ENCODE measurements around the gene CMTM6.
"Not testable (repeated sequence)": the region's sequence is repeated elsewhere in the genome, so short reads cannot be mapped to it uniquely, and the experiment has no call there.

GRCh38 chr3:32472151-32472550 is 30.5 kb downstream of the CMTM6 start:
- TF ChIP-seq CSRNP3 (CRISPR knock-in tag; IDR thresholded peaks at IDR 0.05); PATZ1 (CRISPR knock-in tag; IDR thresholded peaks at IDR 0.05; ENCODE audit: borderline replicate concordance): not testable (repeated sequence)
